ENCODE measurements around the gene TMEM203. TPM values are rescaled to one million over a fixed set of nuclear protein-coding genes. Genes with fewer than 3 reads are reported as not detected.
A peak's percentile ranks its signal among the peaks of the same experiment; 100 is the strongest.

Gene TMEM203
- total RNA-seq, 4 donors from 2014 or later: 24.7 to 45.9 (median 32.0) TPM

GRCh38 chr9:137188086-137188489 is 17.4 kb downstream of the TMEM203 start:
- Histone ChIP-seq H3K4me1 (peaks cover 39 to 44% of the 10 kb centered on the region in 2 donors), H3K27me3 (no peaks in the 10 kb centered on the region), H3K36me3 (peaks cover 0 to 42% of the 10 kb centered on the region in 2 donors), H3K9me3 (no peaks in the 10 kb centered on the region), H3K27ac (peak overlapping the region; percentile 85 to 98 (median 96)), H3K4me3 (peak overlapping the region; percentile 68 to 100 (median 97))
- intact Hi-C loops (cut with DNase I; ENCODE audit: low total_unique reads) (loop anchor here (1.0 to 2.0 kb wide), 6 partner anchors 12 to 102 kb away; partner anchors contain the start of genes MAN1B1, NDOR1, TMEM203 and TPRN), in situ Hi-C loops (cut with MboI; ENCODE audit: low sequenced_read_pairs in 4 of 4) (no loop called here)
- ATAC-seq (peak; percentile 13 to 25), DNase-seq (no peak)
- TF ChIP-seq POLR2A (IDR thresholded peaks at IDR 0.05): no peak
- TF ChIP-seq CTCF (IDR thresholded peaks at IDR 0.05 in 4 of 5, conservative IDR thresholded peaks at IDR 0.05 in 1 of 5): no peak

- DNase-seq (no peak), ATAC-seq (no peak)
- peaks cover 3 to 50% of the 10 kb centered on the region in 2 donors for H3K36me3 ChIP-seq
- no peaks in the 10 kb centered on the region for H3K9me3 ChIP-seq
- peak overlapping the region in 1 of 4 donors; percentile 85 for H3K27ac ChIP-seq
- H3K4me3 ChIP-seq: peak overlapping the region; percentile 68 to 100 (median 97)
- no peaks in the 10 kb centered on the region for H3K27me3 ChIP-seq
- in situ Hi-C loops (cut with MboI; ENCODE audit: low sequenced_read_pairs in 4 of 4): no loop called here
- H3K4me1 ChIP-seq: peaks cover 39 to 44% of the 10 kb centered on the region in 2 donors
- TF ChIP-seq POLR2A (IDR thresholded peaks at IDR 0.05) (no peak), CTCF (IDR thresholded peaks at IDR 0.05 in 4 of 5, conservative IDR thresholded peaks at IDR 0.05 in 1 of 5) (no peak)
- intact Hi-C loops (cut with DNase I; ENCODE audit: low total_unique reads): no loop called here
Observed at GRCh38 chr9:137187386-137187785, 18.1 kb downstream of the TMEM203 start.

GRCh38 chr9:137186385-137186784 is 19.1 kb downstream of the TMEM203 start:
- H3K27me3 ChIP-seq: no peaks in the 10 kb centered on the region
- H3K9me3 ChIP-seq: no peaks in the 10 kb centered on the region
- peak overlapping the region in 1 of 4 donors; percentile 22 for H3K27ac ChIP-seq
- TF ChIP-seq POLR2A (IDR thresholded peaks at IDR 0.05): no peak
- TF ChIP-seq CTCF (IDR thresholded peaks at IDR 0.05 in 4 of 5, conservative IDR thresholded peaks at IDR 0.05 in 1 of 5): no peak
- DNase-seq: peak in 1 of 2 donors; percentile 40
- peaks cover 3 to 54% of the 10 kb centered on the region in 2 donors for H3K36me3 ChIP-seq
- intact Hi-C loops (cut with DNase I; ENCODE audit: low total_unique reads) (no loop called here), in situ Hi-C loops (cut with MboI; ENCODE audit: low sequenced_read_pairs in 4 of 4) (no loop called here)
- H3K4me1 ChIP-seq: peaks cover 39 to 44% of the 10 kb centered on the region in 2 donors
- no peak for ATAC-seq
- H3K4me3 ChIP-seq: peak overlapping the region in 3 of 4 donors; percentile 68 to 100 (median 96)

- H3K9me3 ChIP-seq: no peaks in the 10 kb centered on the region
- TF ChIP-seq CTCF (IDR thresholded peaks at IDR 0.05 in 4 of 5, conservative IDR thresholded peaks at IDR 0.05 in 1 of 5): no peak
- no peak for TF ChIP-seq POLR2A (IDR thresholded peaks at IDR 0.05)
- ATAC-seq (no peak), DNase-seq (no peak)
- peaks cover 3 to 54% of the 10 kb centered on the region in 2 donors for H3K36me3 ChIP-seq
- no peak overlapping the region for H3K27ac ChIP-seq
- intact Hi-C loops (cut with DNase I; ENCODE audit: low total_unique reads): no loop called here
- H3K4me3 ChIP-seq: no peak overlapping the region
- no peaks in the 10 kb centered on the region for H3K27me3 ChIP-seq
- peaks cover 39 to 44% of the 10 kb centered on the region in 2 donors for H3K4me1 ChIP-seq
- in situ Hi-C loops (cut with MboI; ENCODE audit: low sequenced_read_pairs in 4 of 4): no loop called here
Observed at GRCh38 chr9:137185921-137186320, 19.5 kb downstream of the TMEM203 start.

Data from gastrocnemius medialis (tissue), 4 donors.